SIG-M5 treated with dmso at 0.1 percent for 504 hours (cell line): ENCODE results near the gene CYP1B1.

ENCODE experiments used
- DNase-seq: peaks from one replicate; lab custom pipeline; 2025; ENCODE audit not compliant: unreplicated experiment; lab: John Stamatoyannopoulos, UW

Gene CYP1B1

GRCh38 chr2:38076710-38077430, 919 bp upstream of the CYP1B1 start:
- peak; percentile 84 for DNase-seq

- DNase-seq = peak; percentile 81
These were observed 280 bp upstream of the CYP1B1 start for GRCh38 chr2:38076152-38076709.

- no peak for DNase-seq
These were observed 1.0 kb downstream of the CYP1B1 start for GRCh38 chr2:38074764-38075506.

- no peak for DNase-seq
These were observed 1.7 kb downstream of the CYP1B1 start for GRCh38 chr2:38074058-38074763.

- no peak for DNase-seq
These were observed 2.5 kb downstream of the CYP1B1 start for GRCh38 chr2:38073211-38074057.

- no peak for DNase-seq
These were observed 5.5 kb downstream of the CYP1B1 start for GRCh38 chr2:38070438-38070837.

GRCh38 chr2:38068234-38068633, 7.7 kb downstream of the CYP1B1 start:
- DNase-seq = no peak

- DNase-seq = no peak
These were observed 9.4 kb downstream of the CYP1B1 start for GRCh38 chr2:38066421-38067115.

GRCh38 chr2:38065502-38066135, 10.3 kb downstream of the CYP1B1 start:
- DNase-seq = no peak

- DNase-seq = no peak
These were observed 11.0 kb downstream of the CYP1B1 start for GRCh38 chr2:38064801-38065501.

GRCh38 chr2:38060236-38061018, 15.5 kb downstream of the CYP1B1 start:
- no peak for DNase-seq

GRCh38 chr2:38057651-38058410, 18.1 kb downstream of the CYP1B1 start:
- DNase-seq = no peak

GRCh38 chr2:38056216-38056615, 19.7 kb downstream of the CYP1B1 start:
- DNase-seq = no peak

- no peak for DNase-seq
These were observed 30.1 kb downstream of the CYP1B1 start for GRCh38 chr2:38045811-38046210.

- no peak for DNase-seq
These were observed 36.6 kb downstream of the CYP1B1 start for GRCh38 chr2:38039121-38039910.

GRCh38 chr2:38038682-38039081, 37.3 kb downstream of the CYP1B1 start:
- no peak for DNase-seq
